B cell (primary cell): ENCODE data around the gene SH2D4B. TPM values are rescaled to one million over a fixed set of nuclear protein-coding genes. Genes with fewer than 3 reads are reported as not detected.

ENCODE experiments used
- ATAC-seq: fragments of 200-7000 bp; cut with Tn5 transposase; one replicate; pipeline ENCODE4 v1.10.0; 2021; ENCODE audit warnings: low read depth, mild to moderate bottlenecking, moderate number of reproducible peaks, moderate library complexity
- CTCF ChIA-PET: fragments of 350-600 bp; sonication (Branson Sonifier 250); formaldehyde crosslinking; loops from one replicate; lab custom pipeline; 2021; ENCODE audit warnings: antibody characterized with exemption, inconsistent platforms; lab: Charles Lee
- POLR2A ChIA-PET: fragments of 350-600 bp; sonication (Branson Sonifier 250); formaldehyde crosslinking; loops from one replicate; lab custom pipeline; 2021; ENCODE audit warnings: antibody characterized with exemption; lab: Charles Lee
- DNase-seq: peaks from one replicate; pipeline ENCODE4 v3.0.0; 2013
- H2AFZ ChIP-seq: 2 replicates; pipeline ENCODE4 v1.6.1; 2012; ENCODE audit warnings: mild to moderate bottlenecking, low read depth, low read length; ENCODE audit not compliant: insufficient read depth, poor library complexity, severe bottlenecking
- H3K27ac ChIP-seq, 2 donors: 1 replicate in 1 of 2; 2 replicates in 1 of 2; pipeline ENCODE4 v1.5.1; 2012 to 2013; ENCODE audit warnings: low read length in 2 of 2, mild to moderate bottlenecking in 2 of 2, moderate library complexity in 1 of 2
- H3K27me3 ChIP-seq, 4 experiments: fragments of 200-600 bp in 1 of 4; sonication (generic) in 1 of 4; replicated peaks in 1 of 4; 1 replicate in 2 of 4; 2 replicates in 2 of 4; pipeline versions ENCODE4 v1.6.1 to v1.7.0; 2013 to 2016; ENCODE audit warnings: low read length in 3 of 4, mild to moderate bottlenecking in 2 of 4, mixed read lengths in 1 of 4, moderate library complexity in 1 of 4; ENCODE audit not compliant: insufficient read depth in 4 of 4, control insufficient read depth in 3 of 4; ENCODE audit errors: control extremely low read depth in 1 of 4
- H3K36me3 ChIP-seq, 2 experiments: replicated peaks in 1 of 2; 1 replicate in 1 of 2; 2 replicates in 1 of 2; pipeline versions ENCODE4 v1.6.1 to v1.7.1; 2013; ENCODE audit warnings: low read length in 1 of 2; ENCODE audit not compliant: insufficient read depth in 2 of 2, control insufficient read depth in 1 of 2; ENCODE audit errors: control extremely low read depth in 1 of 2, extremely low read depth in 1 of 2
- H3K4me1 ChIP-seq, 2 donors: fragments of 200-600 bp in 1 of 2; sonication (generic) in 1 of 2; 1 replicate in 1 of 2; 2 replicates in 1 of 2; pipeline versions ENCODE4 v1.5.1 to v1.6.1; 2013 to 2017; ENCODE audit warnings: low read length in 2 of 2; ENCODE audit not compliant: control insufficient read depth in 2 of 2, insufficient read depth in 2 of 2
- H3K4me2 ChIP-seq: replicated peaks from 2 replicates; pipeline ENCODE3; 2012; ENCODE audit warnings: mild to moderate bottlenecking, low read depth, low read length; ENCODE audit not compliant: poor library complexity, severe bottlenecking
- H3K4me3 ChIP-seq, 5 experiments: fragments of 200-600 bp in 1 of 5; sonication (generic) in 1 of 5; 1 replicate in 3 of 5; 2 replicates in 2 of 5; pipeline versions ENCODE4 v1.5.1 to v1.7.0; 2011 to 2016; ENCODE audit warnings: low read length in 4 of 5, mild to moderate bottlenecking in 4 of 5, low read depth in 2 of 5, control low read depth in 1 of 5, moderate library complexity in 1 of 5; ENCODE audit not compliant: insufficient read depth in 1 of 5; ENCODE audit errors: control extremely low read depth in 1 of 5, extremely low read depth in 1 of 5
- H3K79me2 ChIP-seq: fragments of 200-600 bp; sonication (generic); one replicate; pipeline ENCODE4 v1.6.0; 2016; ENCODE audit warnings: low read length; ENCODE audit not compliant: control insufficient read depth, insufficient read depth
- H3K9ac ChIP-seq: fragments of 200-600 bp; sonication (generic); 2 replicates; pipeline ENCODE4 v1.6.1; 2017; ENCODE audit warnings: mild to moderate bottlenecking, low read length, moderate library complexity
- H3K9me3 ChIP-seq, 3 donors: one replicate each; pipeline versions ENCODE4 v1.6.1 to v1.7.1; 2013; ENCODE audit warnings: low read length in 2 of 3; ENCODE audit not compliant: control insufficient read depth in 2 of 3, insufficient read depth in 1 of 3; ENCODE audit errors: control extremely low read depth in 1 of 3
- H4K20me1 ChIP-seq: 2 replicates; pipeline ENCODE4 v1.6.0; 2012; ENCODE audit warnings: mild to moderate bottlenecking, low read length; ENCODE audit not compliant: insufficient read depth, control insufficient read depth, poor library complexity, severe bottlenecking
- H3K27ac Mint-ChIP-seq: one replicate; pipeline ENCODE4 v1.8.0; 2021; ENCODE audit warnings: mixed read lengths
- H3K27me3 Mint-ChIP-seq: one replicate; pipeline ENCODE4 v1.8.0; 2021; ENCODE audit warnings: mixed read lengths
- H3K4me1 Mint-ChIP-seq: one replicate; pipeline ENCODE4 v1.8.0; 2021; ENCODE audit warnings: mixed read lengths
- H3K4me3 Mint-ChIP-seq: one replicate; pipeline ENCODE4 v1.8.0; 2021; ENCODE audit warnings: mixed read lengths
- H3K9me3 Mint-ChIP-seq: one replicate; pipeline ENCODE4 v1.8.0; 2022; ENCODE audit warnings: mixed read lengths; ENCODE audit not compliant: insufficient read depth
- CTCF ChIP-seq: fragments of 200-600 bp; IDR thresholded peaks from one replicate; pipeline ENCODE4 v1.8.0; 2022; ENCODE audit warnings: antibody characterized with exemption, mild to moderate bottlenecking
- EZH2 ChIP-seq: IDR thresholded peaks from 2 replicates; pipeline ENCODE4 v1.6.1; 2012; ENCODE audit warnings: borderline replicate concordance, low read depth, mild to moderate bottlenecking, moderate library complexity, low read length; ENCODE audit not compliant: insufficient read depth, poor library complexity, severe bottlenecking
- WGBS: methylation state at CpG from one replicate; pipeline ENCODE4 v1.1.5; 2013; ENCODE audit warnings: missing lambda C conversion rate; ENCODE audit not compliant: insufficient coverage; 5-methylcytosine and 5-hydroxymethylcytosine counted together
- intact Hi-C: fragments of 100-400 bp; cut with micrococcal nuclease; formaldehyde crosslinking; loops from one replicate; pipeline ENCODE4 v1.10.0; 2022
- polyA plus RNA-seq: library from polyadenylated mRNA; depleted of rRNA; stranded (reverse); fragments of >200 nt; gene quantifications from 2 replicates; pipeline ENCODE4 v1.2.3, GENCODE V29; 2012
- total RNA-seq, 2 donors: library from RNA; stranded (reverse); fragments of 120-200 nt in 1 of 2; gene quantifications; 1 replicate in 1 of 2; 2 replicates in 1 of 2; pipeline versions ENCODE4 v1.2.3 to v1.2.4, GENCODE V29; 2013 to 2022

Gene SH2D4B
- total and polyA plus RNA-seq, 2 donors (not counting 1 experiment from before 2014, with no cell fraction given), result 0.09 to 0.22 TPM

GRCh38 chr10:80520661-80521470 lies 16.8 kb upstream of the SH2D4B start:
- TF ChIP-seq CTCF (no peak), EZH2 (no peak)
- Mint-ChIP-seq H3K9me3 (no peaks in the 10 kb centered on the region), H3K4me1 (peaks cover 37% of the 10 kb centered on the region), H3K27me3 (no peaks in the 10 kb centered on the region), H3K4me3 (no peak overlapping the region), H3K27ac (no peak overlapping the region)
- H4K20me1 ChIP-seq, result no peaks in the 10 kb centered on the region
- H3K36me3 ChIP-seq, result peaks cover 0 to 26% of the 10 kb centered on the region in 2 experiments
- H3K4me2 ChIP-seq, result no peak overlapping the region
- H3K27me3 ChIP-seq, result no peaks in the 10 kb centered on the region
- H2AFZ ChIP-seq, result no peak overlapping the region
- ChIA-PET POLR2A (no interaction called here), CTCF (interaction anchor here (0.7 to 2.0 kb wide), 2 partner anchors 15 to 23 kb away, joined by 3 to 8 read pairs; no protein-coding TSS in a partner anchor)
- peaks cover 16 to 28% of the 10 kb centered on the region in 2 donors for H3K4me1 ChIP-seq
- no peak overlapping the region for H3K9ac ChIP-seq
- intact Hi-C loops, result no loop called here
- no peaks in the 10 kb centered on the region for H3K9me3 ChIP-seq
- H3K4me3 ChIP-seq, result no peak overlapping the region
- no peak for DNase-seq
- H3K79me2 ChIP-seq, result no peaks in the 10 kb centered on the region
- 77% methylated on average over 10 of the region's 10 CpGs for WGBS
- no peak overlapping the region for H3K27ac ChIP-seq
- ATAC-seq, result no peak

- no peak overlapping the region for H3K27ac Mint-ChIP-seq
- H3K27me3 ChIP-seq, result no peaks in the 10 kb centered on the region
- no peak overlapping the region for H2AFZ ChIP-seq
- no peaks in the 10 kb centered on the region for H3K27me3 Mint-ChIP-seq
- ATAC-seq (no peak), DNase-seq (no peak)
- H3K36me3 ChIP-seq, result peaks cover 0 to 10% of the 10 kb centered on the region in 2 experiments
- no peak overlapping the region for H3K4me3 ChIP-seq
- H3K9me3 Mint-ChIP-seq, result no peaks in the 10 kb centered on the region
- H3K4me3 Mint-ChIP-seq, result no peak overlapping the region
- no peak overlapping the region for H3K27ac ChIP-seq
- H3K9ac ChIP-seq, result no peak overlapping the region
- no peaks in the 10 kb centered on the region for H3K9me3 ChIP-seq
- no peaks in the 10 kb centered on the region for H3K79me2 ChIP-seq
- TF ChIP-seq EZH2, result no peak
- no peak for TF ChIP-seq CTCF
- no peaks in the 10 kb centered on the region for H4K20me1 ChIP-seq
- peaks cover 28% of the 10 kb centered on the region for H3K4me1 Mint-ChIP-seq
- peaks cover 16 to 24% of the 10 kb centered on the region in 2 donors for H3K4me1 ChIP-seq
- ChIA-PET CTCF (no interaction called here), POLR2A (no interaction called here)
- WGBS, result no CpG with 5 or more reads among the region's 8 CpGs
- no peak overlapping the region for H3K4me2 ChIP-seq
- intact Hi-C loops, result no loop called here
These were observed 14.8 kb upstream of the SH2D4B start for GRCh38 chr10:80522756-80523363.
